Fibroblast of skin of left biceps (primary cell): ENCODE data around the gene DELE1.

Source experiments
- DNase-seq, 2 experiments: peaks; one replicate each; pipeline ENCODE4 v3.0.0-alpha.2; 2013; ENCODE audit warnings: low read depth in 2 of 2

The DELE1 gene

GRCh38 chr5:141923448-141924313, at the start of gene DELE1:
TSS of gene DELE1 (plus strand) at chr5:141923871. CDS start at chr5:141923942, 71 bp downstream.
- peak; percentile 74 to 79 for DNase-seq

GRCh38 chr5:141873933-141874261, 49.8 kb upstream of the DELE1 start:
- DNase-seq: no peak

- no peak for DNase-seq
Observed at GRCh38 chr5:141874262-141874964, 49.3 kb upstream of the DELE1 start.

GRCh38 chr5:141875022-141875740, 48.5 kb upstream of the DELE1 start:
- no peak for DNase-seq

- no peak for DNase-seq
Observed at GRCh38 chr5:141875795-141876627, 47.7 kb upstream of the DELE1 start.

GRCh38 chr5:141876628-141877355, 46.9 kb upstream of the DELE1 start:
- no peak for DNase-seq

- DNase-seq: no peak
Observed at GRCh38 chr5:141877356-141878185, 46.1 kb upstream of the DELE1 start.

GRCh38 chr5:141878186-141878710, 45.4 kb upstream of the DELE1 start, which contains the start of gene PCDH1:
TSS of gene PCDH1 (minus strand) at chr5:141878410. CDS start at chr5:141878262, 148 bp downstream.
- no peak for DNase-seq

GRCh38 chr5:141878711-141879425, 44.8 kb upstream of the DELE1 start:
- DNase-seq: peak; percentile 44 to 49

- no peak for DNase-seq
Observed at GRCh38 chr5:141879426-141879759, 44.3 kb upstream of the DELE1 start.

- no peak for DNase-seq
Observed at GRCh38 chr5:141879941-141880738, 43.5 kb upstream of the DELE1 start.

- no peak for DNase-seq
Observed at GRCh38 chr5:141880961-141881801, 42.5 kb upstream of the DELE1 start.

GRCh38 chr5:141881886-141882285, 41.8 kb upstream of the DELE1 start:
- no peak for DNase-seq

- DNase-seq: no peak
Observed at GRCh38 chr5:141882594-141883183, 41.0 kb upstream of the DELE1 start.

- no peak for DNase-seq
Observed at GRCh38 chr5:141883184-141883891, 40.3 kb upstream of the DELE1 start.

- DNase-seq: no peak
Observed at GRCh38 chr5:141883892-141884318, 39.8 kb upstream of the DELE1 start.
